KBM-7 (cell line): Measurements from ENCODE around the gene ELAC2.

ENCODE experiments used
- DNase-seq: peaks from one replicate; pipeline ENCODE4 v3.0.0-alpha.2; 2015
- in situ Hi-C: fragments of 300-500 bp; cut with MboI; formaldehyde crosslinking; loops from 2 replicates; pipeline ENCODE4 v1.14.3; 2020; ENCODE audit warnings: low sequenced_read_pairs, low pct_unique_long_range_greater_than_20kb, mixed read lengths

The ELAC2 gene

DNA sequence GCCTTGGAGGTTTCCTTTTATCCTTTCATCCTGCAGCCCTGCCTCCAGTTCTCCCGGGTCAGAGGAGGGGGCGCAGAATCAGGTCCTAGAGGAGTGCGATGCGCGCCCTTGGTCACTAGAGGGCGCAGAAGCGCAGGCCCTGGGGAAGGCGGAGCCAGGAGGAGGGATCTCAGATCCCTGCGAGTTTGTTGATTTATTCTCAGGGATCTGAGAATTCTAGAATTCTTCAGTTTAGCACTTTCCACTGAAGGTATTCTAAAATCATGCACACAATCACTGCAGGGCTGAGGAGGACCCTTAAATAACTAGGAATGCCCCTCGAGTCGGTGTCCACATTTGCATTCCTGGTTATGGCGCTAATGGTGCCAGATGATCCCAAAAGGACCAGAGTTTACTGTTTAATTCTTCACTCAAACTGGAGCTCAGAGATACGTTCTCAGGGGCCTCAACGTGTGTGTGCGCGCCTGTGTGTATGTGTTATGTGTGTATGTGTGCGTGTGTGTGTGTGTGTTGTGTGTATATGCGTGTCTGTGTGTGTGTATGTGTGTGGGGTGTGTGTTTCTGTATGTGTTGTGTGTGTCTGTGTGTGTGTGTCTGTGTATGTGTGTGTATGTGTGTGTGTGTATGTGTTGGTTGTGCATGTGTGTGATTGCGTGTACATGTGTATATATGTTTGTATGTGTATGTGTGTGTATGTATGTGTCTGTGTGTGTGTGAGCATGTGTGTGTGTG is 6.9 kb upstream of the ELAC2 start:
- in situ Hi-C loops: no loop called here
- DNase-seq: peak; percentile 80

DNA sequence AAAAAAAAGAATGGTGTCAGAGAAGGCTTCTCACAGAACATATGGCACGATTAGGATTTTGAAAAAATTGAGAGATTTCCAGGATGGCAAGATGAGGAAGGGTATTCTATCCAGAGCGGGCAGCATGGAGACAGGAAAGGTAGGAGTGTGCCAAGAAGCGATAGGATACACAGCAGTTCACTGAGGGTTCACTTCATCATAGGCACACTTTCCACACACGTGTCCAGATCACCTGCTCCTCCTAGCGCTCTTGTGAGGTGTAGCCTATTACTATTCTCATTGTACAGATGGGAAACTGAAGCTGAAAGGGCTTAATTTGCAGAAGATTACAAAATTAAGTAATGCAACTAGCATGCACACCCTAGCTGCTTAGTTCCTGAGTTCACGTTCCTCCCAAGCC is 6.2 kb upstream of the ELAC2 start:
- in situ Hi-C loops: no loop called here
- DNase-seq: no peak

DNA sequence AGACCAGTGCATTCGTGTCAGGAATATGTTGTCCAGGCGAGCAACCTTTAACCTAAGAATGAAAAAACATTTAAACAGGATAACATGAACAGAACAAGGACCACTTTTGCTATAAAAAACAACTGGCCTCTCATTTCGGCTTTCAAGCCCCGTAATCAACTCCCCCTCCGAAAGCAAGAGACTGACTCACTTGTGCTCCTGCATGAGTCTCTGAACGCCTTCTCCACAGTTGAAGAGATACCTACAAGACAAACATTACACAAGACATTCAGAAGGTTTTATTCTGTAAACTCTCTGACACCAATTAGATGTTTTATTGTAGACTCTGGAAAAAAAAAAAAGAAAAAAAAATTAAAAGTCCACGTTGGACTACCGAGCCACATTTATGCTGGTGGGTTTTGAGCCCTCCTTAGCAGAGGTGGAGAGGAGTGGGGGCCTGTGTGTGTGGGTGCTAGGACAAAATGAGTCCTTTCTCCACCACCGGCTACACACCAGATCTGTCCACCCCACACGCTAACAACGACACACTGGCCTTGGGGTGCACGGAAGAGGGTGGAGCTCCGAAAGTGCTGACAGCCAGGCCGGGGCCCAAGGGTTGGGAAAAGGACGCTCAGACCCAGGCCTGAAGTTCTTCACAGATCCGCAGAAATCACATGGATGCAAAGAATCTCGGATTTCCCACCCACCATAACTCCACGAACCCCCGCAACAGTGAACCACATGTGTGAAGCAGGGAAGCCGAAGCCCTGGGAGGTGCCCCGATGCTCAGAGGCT is 759 bp downstream of the ELAC2 start:
- in situ Hi-C loops: no loop called here
- DNase-seq: no peak

DNA sequence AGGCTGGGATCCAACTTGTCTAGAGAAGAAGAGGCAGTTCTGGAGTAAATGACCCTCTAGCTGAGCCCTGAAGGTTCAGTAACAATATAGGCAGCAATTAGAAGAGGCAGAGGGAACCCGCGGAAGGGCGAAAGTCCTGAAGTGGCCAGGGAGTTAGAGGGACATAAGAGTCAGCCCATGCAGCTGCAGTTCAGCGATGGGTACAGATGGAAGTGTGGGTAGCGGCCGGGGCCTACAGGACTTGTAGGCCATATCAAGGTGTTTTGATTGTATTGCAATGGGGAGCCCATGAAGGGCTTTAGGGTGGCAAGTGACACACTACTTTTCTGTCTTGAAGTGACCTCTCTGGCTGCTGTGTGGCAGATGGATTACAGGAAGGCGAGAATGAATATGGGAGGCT is 3.0 kb downstream of the ELAC2 start:
- in situ Hi-C loops: no loop called here
- DNase-seq: no peak

DNA sequence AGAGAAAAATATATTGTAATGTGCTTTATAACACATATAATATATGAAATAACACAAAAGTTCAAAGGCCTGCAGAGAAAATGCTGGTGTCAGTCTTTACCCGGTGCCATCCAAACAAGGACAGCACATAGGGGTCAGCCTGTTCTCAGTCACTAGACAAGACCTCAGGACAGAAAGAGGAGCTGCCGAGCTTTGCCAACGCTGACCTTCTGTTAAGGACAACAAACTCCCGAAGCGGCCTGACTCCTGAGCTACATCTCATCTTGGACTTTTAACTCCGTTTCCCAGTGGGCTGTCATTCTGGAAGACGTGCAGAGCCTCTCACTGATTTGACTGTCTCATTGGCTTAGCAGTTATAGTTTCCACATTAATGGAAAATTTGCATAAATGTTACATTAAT is 6.9 kb downstream of the ELAC2 start:
- in situ Hi-C loops: no loop called here
- DNase-seq: no peak

DNA sequence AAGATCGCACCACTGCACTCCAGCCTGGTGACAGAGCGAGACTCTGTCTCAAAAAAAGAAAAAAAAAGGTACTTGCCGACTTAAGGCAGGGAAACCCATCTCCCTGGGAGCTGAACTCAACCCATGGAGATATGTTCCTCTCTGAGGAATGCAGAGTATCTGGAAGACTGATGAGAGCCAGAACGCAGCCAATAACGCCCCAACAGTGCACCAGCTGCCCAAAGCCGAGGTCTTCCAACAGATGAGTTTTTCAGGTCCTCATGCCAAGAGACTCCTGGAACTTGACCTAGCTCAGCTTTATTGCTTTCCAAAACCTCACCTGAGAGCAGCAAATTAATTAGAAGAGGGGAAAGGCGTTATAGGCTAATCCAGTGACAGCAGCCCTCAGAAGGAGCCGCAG is 9.4 kb downstream of the ELAC2 start:
- DNase-seq: no peak
- in situ Hi-C loops: no loop called here

DNA sequence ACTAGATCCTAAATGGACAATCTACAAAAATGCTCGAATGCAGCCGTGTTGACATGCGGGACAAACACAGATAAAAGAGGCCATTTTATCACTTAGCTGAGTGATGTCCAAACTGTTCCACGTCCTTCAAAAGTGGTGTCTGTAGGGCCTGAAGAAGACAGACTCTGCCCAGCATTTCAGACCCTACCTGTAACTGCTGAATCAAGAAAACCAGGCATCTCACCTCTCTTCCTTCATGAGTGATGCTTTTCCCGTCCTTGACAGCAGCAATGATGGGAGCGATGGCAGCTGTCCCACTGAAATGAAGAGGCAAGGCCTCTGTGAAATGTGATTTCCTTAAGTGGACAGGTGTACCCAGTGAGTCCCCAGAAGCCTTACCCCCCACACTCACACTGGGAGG is 12.3 kb downstream of the ELAC2 start:
- DNase-seq: no peak
- in situ Hi-C loops: no loop called here

DNA sequence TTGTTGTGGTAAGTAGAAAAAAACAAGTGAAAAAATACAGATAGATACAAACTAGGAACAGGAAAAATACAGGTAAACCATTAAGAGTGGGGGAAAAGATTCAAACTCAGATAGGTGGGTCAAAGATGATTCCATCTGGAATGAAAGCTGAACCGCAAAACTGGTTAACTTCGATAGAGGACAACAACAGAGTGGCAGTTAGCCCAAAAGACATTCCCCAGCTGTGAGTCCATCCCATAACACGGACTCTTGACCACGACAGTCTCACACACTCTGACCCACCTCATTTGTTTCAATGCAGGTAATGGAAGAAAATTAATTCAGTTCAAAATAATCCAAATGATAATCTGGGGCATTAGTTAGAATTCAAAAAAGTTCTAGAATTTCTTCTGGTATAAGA is 13.5 kb downstream of the ELAC2 start:
- DNase-seq: no peak
- in situ Hi-C loops: no loop called here

DNA sequence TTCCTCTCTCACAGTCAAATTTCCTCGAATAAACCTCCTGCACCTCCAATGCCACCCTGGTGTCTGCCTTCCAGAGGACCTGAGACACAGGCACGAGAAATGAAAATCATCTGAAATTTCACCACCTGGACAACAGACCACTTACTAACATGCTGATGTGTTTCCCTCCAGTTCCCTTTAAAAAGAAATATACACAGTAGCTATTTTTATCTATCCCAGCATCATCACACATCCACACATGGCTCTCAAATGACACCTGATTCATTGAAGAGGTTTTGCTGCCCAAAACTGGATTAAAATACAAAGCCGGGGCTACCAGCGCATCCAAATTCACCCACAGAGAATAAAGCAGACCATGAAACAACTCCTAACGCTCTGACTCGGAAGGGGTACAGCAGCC is 13.9 kb downstream of the ELAC2 start:
- DNase-seq: no peak
- in situ Hi-C loops: no loop called here

DNA sequence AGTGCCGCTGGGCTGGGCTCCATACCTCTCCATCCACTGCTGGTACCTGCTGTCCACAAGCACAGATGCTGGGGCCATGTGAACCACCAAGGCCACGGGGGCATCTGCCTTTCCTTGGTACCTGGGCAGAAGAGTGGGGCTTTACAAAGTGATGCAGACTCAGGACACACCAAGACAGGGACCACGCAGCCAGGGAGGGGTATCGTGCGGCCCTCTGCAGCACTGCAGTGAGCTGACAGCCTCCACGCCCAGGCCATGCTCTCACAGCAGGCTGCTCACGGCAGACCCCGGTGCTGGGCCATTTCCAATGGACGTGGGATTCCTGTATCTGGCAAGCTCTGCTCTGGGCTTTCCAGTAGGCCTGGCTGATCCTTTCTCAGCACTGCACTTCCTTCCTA is 14.4 kb downstream of the ELAC2 start:
- no peak for DNase-seq
- in situ Hi-C loops: no loop called here

DNA sequence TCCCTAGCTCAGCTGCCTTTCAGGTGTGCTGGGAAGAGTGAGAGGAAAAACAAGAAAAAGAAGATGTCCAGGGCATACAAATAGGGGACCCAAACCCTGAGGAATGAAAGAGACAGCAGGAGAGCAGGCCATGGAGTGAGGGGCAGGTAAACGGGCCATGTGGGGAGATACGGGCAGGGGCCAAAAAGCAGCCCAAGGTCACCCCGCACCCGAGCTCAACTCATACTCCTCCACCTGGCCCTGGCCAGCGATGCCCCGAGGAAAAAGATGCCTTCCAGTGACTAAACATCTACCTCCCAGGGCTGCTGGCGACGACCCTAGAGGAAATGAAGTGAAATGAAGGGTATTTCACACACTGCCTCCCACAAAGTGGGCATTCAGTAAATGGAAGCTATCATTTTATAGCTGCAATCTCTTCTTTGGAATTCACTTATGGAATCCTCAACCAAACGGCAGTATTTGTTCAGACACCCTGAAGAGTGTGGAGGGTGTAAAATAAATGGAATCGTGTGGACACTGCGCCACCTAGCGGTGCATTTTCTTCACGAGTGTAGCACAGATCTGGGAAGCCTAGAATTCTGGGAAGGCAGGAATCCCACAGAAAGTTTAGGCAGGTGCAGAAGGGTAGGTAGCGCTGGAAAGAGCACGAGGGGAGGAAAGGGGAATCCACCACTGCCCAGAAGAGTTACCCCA is 14.9 kb downstream of the ELAC2 start:
- in situ Hi-C loops: no loop called here
- DNase-seq: peak; percentile 69

DNA sequence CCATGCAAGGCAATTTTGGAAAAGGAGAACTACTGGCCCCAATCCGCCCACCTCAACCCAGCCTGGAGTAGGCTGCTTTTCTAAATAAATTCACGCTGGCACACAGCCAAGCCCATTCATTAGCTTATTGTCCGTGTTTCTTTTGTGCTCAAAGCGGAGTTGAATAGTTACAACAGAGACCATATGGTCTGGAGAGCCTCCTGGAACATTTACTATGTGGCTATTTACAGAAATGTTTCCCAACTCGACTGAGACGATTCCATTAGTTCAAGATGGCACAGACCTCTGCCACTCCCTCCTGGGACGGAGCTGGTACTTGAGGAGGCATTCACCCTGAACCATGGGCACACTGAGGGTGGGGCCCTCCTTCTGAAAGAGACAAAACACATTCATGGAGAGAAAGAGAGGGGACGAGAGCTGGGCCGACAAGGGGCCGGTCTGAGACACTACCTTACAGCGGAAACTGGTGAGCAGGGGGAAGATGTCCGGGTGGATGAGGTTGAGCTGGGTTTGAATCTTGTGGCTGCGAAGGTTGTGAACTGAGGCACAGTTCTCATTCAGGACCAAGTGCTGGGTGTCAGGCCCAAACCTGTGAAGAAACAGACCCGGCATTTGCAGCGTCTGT is 15.7 kb downstream of the ELAC2 start:
- DNase-seq: no peak
- in situ Hi-C loops: no loop called here

DNA sequence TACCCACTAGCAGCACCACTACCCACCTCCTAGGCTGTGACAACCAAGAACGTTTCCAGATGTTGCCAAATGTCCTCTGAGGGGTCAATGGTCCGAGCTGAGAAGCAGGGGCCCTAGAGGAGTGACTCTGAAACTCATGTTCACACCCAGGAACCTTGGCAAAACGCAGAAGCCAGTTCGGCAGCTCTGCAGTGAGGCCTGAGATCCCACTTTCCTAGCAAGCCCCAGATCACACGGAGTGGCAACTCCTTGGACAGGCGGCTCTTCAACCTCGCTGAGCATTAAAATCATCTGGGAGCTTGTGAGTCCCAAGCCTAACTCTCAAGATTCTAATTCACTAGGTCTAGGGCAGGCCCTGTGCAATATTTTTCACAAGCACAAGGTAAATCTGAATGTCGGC is 17.3 kb downstream of the ELAC2 start:
- DNase-seq: no peak
- in situ Hi-C loops: no loop called here

DNA sequence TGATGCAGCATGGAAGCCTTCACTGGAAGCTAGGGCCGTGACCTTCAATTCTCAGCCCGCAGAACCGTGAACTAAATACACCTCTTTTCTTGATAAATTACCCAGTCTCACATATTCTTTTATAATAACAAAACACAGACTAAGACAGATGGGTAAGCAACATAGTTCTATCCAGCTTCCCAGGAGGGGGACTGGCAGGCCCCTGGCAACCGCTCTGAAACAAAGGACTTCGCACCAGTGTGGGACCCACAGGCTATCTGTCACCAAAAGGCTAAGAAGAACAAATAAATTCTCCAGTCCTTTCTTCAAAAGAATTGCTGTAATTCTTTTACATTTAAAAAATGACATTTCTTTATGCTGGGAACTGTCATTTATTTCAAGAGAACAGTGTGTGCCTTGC is 19.0 kb downstream of the ELAC2 start:
- no peak for DNase-seq
- in situ Hi-C loops: no loop called here

DNA sequence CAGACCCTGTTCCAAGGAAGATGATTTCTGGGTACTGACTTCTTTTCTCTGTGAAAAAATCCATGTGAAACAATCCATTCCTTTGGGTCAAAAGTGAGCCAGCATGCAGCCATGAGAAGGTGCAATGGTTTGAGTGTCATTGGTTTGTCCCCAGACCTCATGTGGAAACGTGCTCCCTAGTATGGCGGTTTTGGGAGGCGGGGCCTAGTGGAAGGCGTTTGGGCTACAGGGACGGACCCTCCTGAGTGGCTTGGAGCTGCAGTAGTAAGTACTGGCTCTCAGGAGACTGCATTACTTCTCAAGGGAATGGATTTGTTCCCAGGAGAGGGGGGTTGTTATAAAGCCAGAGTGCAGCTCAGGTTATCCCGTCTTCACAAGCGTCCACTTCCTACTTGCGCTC is 19.4 kb downstream of the ELAC2 start:
- no peak for DNase-seq
- in situ Hi-C loops: no loop called here

DNA sequence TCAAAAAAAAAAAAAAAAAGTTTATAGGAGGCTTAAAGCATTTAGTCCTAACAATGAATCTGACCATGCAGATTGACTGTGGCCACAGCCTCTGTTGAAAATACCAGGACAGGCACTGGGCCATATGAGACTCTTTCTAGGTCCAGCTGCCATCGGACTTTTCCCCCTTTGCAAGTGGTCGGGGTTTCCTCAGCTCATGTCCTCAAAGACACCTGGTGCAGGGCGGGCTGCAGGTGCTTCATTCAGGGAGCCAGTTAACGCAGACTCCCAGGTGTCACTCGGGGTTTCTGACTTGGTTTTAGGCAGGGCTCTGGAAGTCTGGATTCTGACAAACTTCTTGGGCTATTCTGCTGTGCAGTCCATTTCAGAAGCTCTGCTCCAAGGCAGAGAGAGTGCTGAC is 20.9 kb downstream of the ELAC2 start:
- no peak for DNase-seq
- in situ Hi-C loops: no loop called here

DNA sequence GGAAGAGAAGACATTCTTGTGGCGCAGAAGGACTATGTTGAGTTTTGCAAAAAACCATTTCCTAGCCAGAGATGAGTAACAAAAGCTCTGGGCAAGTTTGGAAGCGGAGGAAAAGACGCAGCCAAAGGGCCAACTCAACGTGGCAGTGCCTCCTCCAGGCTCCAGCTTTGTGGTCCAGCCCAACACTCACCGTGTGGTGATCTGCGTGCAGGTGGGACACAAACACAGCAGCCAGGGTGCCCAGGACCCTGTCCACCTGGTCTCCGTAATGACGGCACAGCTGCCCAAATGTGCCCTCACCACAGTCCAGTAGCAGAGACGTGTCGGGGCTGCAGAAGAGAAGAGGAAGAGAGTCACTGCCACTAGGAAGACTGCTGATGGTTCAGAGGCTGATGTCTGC is 21.5 kb downstream of the ELAC2 start:
- DNase-seq: no peak
- in situ Hi-C loops: no loop called here

DNA sequence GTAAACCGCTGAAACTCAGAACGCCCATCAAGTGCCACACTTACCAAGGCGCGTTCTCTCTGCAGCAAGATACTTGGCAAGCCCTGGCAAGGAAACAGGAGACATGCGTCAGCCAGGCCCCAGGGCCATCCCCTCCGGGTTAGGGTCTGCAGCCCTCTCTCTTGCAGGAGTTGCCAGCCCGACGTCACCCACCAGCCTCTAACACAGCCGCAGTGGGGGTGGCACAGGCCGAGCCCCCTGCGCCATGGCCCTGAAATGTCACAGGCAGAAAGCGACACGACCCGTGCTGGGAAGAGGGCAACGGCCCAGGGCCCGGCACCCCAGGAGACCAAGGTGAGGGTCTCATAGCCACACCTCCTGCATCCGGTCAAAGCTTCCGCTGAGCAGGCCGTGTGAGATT is 21.9 kb downstream of the ELAC2 start:
- no peak for DNase-seq
- in situ Hi-C loops: no loop called here

DNA sequence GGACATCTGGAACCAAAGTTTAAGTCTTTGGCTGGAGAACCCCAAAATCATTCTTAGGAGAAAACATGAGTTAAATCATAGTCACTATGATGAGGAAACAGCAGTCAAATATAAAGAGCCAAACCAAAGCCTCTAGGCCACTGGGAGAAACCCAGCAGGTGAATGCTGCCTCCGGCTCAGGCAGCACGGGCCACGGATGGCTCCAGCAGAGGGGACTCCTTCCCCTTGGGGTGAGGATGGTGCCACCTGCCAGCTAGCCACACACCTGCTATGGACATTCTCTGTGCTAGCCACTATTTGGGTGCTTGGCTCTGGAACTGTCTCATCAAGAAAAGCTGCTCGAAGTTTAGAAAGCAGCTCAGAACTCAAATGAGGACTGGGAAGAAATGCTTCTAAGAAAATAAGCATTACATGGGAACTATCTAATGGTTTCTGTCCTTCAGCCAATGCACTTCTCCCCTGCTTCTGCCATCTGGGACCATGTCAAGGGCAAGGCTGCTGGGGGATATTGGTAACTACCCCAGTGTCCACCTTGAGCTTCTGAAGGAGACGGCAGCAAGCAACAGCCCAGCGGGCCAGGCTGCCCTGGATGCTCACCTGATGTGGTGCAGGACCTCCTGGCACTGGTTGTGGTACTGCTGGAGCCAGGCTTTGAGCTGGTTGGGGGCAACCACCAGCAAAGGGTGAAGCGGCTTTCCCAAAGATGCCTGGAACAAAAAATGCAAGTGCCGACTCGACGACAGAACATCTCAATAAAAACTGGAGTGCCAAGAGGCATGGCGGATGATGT is 22.5 kb downstream of the ELAC2 start:
- DNase-seq: no peak
- in situ Hi-C loops: no loop called here
